HFF-Myc (cell line): ENCODE results near the gene MINAR1.

Experiments used
- DNase-seq: peaks from one replicate; pipeline ENCODE4 v3.0.0-alpha.2; 2011; ENCODE audit warnings: low read depth; ENCODE audit errors: extremely low read depth
- H3K4me3 ChIP-seq: replicated peaks from 2 replicates; pipeline ENCODE4 v1.5.1; 2011; ENCODE audit warnings: low read depth, mild to moderate bottlenecking, control low read depth, low read length
- TF ChIP-seq, protein P1 (sequence below): IDR thresholded peaks from 2 replicates; pipeline ENCODE4 v1.5.1; 2012; ENCODE audit warnings: mild to moderate bottlenecking, low read depth, low read length, control low read depth; ENCODE audit errors: missing control alignments

MINAR1 gene

DNA sequence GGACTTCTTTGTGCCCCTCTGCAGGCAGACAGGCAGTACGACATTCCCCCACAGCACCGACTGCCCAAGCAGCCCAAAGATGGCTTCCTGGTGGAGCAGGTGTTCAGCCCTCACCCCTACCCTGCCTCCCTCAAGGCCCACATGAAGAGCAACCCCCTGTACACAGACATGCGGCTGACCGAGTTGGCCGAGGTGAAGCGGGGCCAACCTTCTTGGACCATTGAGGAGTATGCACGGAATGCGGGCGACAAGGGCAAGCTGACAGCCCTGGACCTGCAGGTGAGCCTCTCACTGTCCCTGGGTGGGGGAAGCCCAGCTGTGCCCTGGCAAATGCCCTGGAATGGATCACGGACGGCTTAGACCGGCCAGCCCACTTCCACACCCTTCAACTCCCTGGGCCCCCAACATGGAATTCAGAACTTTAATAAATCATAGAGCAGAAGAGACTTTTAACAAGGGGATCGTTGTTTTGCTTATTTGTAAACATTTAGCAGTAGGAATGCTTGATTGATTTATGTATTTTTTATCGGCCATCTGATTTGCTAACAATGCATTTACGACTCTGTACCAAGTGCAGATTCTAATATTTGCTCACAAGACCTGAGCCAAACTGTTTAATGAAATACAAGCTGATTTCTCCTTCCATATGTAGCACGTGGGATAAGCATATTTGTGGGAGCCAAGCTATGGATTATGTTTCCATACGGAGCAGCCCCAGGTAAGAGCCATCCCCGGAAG lies 31.1 kb downstream of the MINAR1 start:
- TF ChIP-seq, protein P1, sequence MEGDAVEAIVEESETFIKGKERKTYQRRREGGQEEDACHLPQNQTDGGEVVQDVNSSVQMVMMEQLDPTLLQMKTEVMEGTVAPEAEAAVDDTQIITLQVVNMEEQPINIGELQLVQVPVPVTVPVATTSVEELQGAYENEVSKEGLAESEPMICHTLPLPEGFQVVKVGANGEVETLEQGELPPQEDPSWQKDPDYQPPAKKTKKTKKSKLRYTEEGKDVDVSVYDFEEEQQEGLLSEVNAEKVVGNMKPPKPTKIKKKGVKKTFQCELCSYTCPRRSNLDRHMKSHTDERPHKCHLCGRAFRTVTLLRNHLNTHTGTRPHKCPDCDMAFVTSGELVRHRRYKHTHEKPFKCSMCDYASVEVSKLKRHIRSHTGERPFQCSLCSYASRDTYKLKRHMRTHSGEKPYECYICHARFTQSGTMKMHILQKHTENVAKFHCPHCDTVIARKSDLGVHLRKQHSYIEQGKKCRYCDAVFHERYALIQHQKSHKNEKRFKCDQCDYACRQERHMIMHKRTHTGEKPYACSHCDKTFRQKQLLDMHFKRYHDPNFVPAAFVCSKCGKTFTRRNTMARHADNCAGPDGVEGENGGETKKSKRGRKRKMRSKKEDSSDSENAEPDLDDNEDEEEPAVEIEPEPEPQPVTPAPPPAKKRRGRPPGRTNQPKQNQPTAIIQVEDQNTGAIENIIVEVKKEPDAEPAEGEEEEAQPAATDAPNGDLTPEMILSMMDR, result no peak

DNA sequence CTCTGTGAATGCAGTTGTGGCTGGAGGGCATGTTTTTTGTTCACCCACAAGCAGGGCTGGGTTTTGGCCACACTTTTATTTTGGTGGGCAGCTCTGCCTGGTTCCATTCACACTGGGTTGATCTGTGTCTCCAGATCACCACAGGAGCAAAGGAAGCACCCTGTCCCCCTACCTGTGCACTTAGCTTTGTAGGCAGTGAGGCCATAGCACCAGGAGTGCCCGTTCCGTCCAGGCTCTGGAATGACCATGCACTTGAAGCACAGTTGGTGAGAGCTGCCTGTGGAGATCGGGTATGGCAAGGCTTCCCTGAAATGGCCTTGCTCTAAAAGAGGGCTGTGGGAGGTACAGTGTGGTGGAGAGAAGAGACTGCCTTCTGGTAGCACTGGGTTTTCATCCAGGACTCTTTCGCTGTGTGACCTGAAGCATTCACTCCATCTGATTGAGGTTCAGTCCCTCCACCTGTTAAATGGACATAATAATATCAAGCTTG lies 31.7 kb downstream of the MINAR1 start:
- TF ChIP-seq, protein P1, result no peak
- no peak for DNase-seq

More for the DNA sequence above, 31.1 kb downstream of the MINAR1 start:
- H3K4me3 ChIP-seq, result no peak overlapping the region
- no peak for DNase-seq

DNA sequence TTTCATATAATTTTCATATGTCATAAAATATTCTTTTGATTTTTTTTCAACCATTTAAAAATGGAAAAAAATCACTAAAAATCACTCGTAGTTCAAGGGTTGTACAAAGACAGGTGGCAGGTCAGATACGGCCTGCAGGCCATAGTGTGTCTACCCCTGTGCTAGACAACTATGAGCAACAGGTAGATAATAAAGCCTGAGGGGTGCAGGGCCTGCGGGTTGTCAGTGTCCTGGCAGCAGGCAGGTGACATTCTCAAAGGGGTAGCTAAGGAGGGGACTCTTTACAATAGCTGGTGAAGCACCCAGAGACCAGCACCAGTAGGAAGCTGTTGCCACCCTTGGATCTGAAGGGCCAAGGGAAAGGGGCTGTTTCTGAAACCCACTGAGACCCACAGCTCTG lies 34.4 kb downstream of the MINAR1 start:
- TF ChIP-seq, protein P1, result no peak
- no peak overlapping the region for H3K4me3 ChIP-seq

More for the DNA sequence above, 31.7 kb downstream of the MINAR1 start:
- H3K4me3 ChIP-seq, result no peak overlapping the region

DNA sequence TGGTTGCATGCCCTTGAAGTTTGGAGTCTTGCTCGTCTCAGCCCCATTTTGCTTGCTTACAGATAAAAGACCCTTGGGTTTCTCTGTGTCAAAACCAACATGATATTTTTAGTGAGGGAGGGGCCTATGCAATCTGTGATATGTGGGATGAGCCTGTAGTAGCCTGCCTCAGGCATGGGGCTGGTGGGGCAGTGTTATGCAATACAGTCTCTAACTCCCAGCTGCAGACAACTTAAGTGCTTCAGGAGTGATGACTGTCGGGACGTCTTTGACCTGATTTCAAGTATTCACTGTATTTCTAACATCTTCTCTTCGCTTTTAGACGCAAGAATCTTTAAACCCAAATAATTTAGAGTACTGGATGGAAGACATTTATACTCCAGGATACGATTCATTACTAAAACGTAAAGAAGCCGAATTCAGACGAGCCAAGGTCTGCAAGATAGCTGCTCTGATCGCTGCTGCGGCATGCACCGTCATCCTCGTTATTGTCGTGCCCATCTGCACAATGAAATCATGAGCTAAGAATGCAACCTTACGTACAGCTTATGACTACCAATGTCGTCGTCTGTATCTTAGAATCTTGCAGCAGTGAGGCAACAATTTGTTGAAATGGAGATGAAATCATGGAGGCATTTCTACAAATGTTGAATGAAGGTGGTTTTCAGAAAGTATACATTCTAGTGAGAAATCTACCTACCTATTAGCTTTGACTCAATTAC lies 35.9 kb downstream of the MINAR1 start:
- no peak for DNase-seq
- no peak overlapping the region for H3K4me3 ChIP-seq
- TF ChIP-seq, protein P1, result no peak

More for the DNA sequence above, 34.4 kb downstream of the MINAR1 start:
- DNase-seq, result no peak

DNA sequence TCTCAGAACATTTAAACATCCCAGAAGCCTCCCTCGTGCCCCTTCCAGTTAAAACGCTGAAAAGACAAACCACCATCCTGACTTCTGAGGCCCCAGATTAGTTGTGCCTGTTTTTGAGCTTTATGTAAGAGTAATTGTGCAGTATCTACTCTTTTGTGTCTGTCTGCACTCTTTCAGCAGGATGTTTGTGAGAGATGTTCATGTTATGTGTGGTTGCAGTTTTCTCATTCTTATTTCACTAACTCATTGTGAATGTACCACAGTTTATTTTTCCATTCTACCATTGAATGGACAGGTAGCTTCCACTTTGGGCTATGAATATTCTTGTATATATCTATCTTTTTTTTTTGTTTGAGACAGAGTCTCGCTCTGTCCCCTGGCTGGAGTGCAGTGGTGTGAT lies 40.3 kb downstream of the MINAR1 start:
- no peak for DNase-seq
- TF ChIP-seq, protein P1, result no peak
- H3K4me3 ChIP-seq, result no peak overlapping the region

DNA sequence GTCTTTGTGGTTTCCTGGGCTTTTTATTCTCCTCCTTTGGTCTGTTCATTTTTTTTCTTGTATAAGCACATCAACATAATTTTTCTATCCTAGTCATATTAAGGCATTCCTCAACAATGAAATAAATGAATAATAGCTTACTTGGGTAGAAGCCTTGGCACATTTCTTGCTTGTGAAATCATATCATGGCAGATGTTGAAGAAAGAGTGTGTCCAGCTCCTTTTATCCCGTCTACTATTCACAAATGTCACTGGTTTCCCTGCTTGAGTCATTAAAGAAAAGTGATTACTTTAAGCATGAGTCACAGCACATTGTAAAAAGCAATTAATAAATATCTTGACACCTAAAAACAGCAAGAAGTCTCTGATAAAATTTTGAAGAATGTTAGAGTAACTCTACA lies 42.1 kb downstream of the MINAR1 start:
- H3K4me3 ChIP-seq, result no peak overlapping the region
- TF ChIP-seq, protein P1, result no peak
- no peak for DNase-seq
